ENCODE data around the gene ALDH1A2.
A peak's percentile ranks its signal among the peaks of the same experiment; 100 is the strongest.
"Not testable (repeated sequence)": the region's sequence is repeated elsewhere in the genome, so short reads cannot be mapped to it uniquely, and the experiment has no call there.

ALDH1A2 gene

DNA sequence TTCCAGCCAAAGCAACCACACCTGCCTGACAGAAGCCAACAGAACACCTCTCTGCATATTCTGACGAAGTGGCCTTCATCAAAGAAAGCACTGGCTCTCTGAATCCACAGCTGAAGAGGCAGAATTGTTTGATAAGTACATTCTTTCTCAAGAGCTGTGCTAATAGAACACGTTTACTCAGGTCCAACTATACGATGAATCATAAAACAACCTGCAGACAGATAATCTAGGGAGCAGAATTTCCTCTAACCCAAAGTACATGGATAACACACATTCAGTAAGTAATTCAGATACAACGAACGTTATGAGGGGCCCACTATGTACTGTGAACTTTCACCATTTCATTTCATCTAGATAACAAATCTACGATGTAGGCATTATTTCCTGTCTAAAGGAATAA, 25.4 kb downstream of the ALDH1A2 start:
- DNase-seq = no peak

DNA sequence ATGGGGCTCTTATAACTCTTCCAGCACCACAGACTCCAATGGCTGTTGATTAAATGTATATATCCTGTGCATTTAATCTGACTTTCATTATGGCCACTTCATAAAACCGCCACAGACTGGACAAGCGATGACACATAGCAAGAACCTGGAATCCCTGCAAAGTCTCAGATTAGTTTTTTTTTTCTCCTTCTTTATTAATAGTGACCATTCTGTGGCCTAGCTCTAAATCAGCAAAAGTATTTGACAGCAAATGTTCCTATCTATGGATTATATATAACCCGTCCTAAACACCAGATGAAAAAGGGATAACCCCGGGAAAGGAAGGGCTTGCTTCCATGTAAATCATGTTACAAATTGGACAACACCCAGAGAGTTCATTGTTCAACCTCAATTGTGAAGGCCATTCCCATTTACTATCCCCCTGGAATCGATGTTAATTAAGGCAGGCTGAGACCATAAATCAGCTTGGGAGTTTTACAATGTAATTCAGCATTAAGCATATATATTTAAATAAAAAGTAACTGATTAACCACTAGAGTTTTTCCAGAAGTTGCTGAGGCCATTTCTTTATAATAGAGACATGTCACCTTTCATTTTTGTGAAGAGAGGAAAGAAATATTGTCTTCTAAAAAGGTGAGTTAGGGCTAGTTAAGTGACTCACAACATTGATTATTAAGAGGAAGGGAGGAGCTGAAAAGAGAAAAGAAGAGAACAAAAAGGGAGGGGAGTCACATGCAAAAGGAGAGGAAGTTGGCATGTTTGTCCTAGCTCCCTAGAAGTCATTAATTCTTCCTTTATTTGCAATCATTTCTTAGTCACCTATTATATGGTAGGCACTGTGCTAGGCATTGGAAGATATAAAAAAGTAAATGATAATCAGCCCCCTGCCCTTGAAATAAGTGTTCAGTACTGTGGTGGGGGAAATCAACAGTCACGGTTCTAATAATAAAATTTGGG, 26.2 kb downstream of the ALDH1A2 start:
- no peak for DNase-seq

DNA sequence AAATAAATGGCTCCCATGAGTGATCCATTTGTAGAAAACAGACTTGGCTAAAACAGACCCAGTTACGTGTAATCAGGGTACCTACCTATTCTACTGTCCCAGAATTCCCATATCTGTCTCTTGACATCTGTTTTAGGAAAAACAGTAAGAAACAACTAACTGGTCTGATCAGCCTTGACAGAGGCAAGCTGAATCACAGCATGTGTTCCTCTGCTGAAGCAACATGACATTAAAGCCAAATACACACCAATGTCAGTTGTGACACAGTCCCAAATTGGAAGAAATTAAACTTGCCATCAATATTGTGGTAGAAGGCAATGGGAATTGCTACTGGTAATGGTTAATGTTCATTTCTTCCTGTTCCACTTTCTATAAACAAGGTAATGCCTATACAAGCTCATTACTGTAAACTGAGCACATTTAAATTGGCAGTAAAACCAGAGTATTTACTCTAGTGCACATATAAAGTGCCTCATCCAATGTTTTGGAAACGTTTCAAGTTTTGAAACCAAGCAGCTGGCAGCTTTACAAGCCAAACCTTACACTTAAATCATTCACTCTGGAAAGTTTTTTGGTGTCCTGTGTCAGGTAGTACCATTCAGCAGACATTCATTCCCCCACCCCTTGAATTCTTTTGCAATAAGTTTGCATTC, 27.0 kb downstream of the ALDH1A2 start:
- peak; percentile 31 to 60 for DNase-seq

DNA sequence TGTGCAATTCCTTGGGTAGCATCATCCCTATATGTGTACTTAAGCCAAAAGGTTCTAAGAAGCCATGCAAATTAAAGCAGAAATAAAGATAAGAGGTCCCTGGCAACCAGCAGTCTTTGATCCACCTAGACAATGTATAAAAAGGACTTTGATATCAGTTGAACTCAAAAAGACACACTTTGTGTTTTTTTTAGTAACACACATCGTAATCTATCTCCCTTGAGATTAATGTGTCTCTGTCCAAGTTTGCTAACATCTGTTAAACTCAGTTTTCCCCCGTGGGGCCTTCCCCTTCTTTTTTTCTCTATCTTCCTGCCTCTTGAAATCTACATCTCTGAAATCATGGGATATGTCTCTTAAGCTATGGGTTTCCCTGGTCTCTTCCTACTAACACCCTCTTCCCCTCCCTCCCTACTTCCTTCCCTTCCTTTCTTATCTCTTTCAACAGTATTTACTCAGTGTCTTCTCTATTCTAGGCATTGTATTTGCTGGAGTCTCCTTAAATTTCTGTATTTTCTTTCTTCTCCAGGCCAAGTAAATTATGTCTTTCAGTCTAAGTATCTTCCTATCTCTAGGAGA, 27.7 kb downstream of the ALDH1A2 start:
- no peak for DNase-seq

DNA sequence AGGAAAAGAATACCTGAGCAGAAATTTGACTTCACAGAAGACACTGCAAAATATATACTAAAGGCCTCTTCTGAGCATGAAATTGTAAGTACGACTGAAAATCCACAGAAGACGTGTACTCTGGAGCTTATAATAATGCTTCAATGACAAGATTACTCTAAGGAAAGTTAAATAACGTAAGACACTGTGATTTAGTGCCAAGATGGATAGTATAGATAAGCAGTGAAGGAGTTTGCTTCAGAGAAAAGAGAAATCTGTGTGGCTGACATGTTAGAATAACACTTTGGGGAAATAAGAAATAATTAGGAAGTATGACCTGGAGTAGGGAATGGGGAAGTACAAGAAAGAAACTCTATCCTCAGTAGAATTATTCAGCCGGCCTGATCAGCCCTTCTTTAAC, 28.9 kb downstream of the ALDH1A2 start:
- DNase-seq = no peak

DNA sequence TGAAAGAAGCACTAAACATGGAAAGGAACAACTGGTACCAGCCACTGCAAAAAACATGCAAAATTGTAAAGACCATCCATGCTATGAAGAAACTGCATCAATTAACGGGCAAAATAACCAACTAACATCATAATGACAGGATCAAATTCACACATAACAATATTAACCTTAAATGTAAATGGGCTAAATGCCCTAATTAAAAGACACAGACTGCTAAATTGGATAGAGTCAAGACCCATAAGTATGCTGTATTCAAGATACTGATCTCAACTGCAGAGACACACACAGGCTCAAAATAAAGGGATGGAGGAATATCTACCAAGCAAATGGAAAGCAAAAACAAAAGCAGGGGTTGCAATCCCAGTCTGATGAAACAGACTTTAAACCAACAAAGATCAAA, 37.1 kb downstream of the ALDH1A2 start:
- not testable (repeated sequence) for DNase-seq

DNA sequence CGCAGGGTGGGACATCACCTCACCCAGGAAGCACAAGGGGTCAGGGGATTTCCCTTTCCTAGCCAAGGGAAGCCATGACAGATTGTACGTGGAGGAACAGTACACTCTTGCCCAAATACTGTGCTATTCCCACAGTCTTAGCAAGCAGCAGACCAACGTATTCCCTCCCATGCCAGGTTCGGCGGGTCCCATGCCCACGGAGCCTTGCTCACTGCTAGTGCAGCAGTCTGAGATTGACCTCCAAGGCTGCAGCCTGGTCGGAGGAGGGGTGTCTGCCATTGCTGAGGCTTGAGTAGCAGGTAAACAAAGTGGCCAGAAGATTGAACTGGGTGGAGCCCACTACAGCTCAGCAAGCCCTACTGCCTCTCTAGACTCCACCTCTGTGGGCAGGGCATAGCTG, 39.0 kb downstream of the ALDH1A2 start:
- no peak for DNase-seq

DNA sequence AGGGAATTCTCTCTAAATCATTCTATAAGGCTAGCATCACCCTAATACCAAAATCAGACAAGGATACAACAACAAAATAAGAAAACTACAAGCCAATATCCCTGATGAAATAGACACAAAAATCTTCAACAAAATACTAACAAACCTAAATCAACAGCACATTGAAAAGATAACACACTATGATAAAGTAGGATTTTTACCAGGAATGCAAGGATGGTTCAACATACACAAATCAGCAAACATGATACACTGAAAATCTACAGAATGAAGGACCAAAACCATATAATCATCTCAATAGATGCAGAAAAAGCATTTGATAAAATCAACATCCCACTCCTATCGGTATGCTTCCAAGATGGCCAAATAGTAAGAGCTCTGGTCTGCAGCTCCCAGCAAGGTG, 39.5 kb downstream of the ALDH1A2 start:
- no peak for DNase-seq

DNA sequence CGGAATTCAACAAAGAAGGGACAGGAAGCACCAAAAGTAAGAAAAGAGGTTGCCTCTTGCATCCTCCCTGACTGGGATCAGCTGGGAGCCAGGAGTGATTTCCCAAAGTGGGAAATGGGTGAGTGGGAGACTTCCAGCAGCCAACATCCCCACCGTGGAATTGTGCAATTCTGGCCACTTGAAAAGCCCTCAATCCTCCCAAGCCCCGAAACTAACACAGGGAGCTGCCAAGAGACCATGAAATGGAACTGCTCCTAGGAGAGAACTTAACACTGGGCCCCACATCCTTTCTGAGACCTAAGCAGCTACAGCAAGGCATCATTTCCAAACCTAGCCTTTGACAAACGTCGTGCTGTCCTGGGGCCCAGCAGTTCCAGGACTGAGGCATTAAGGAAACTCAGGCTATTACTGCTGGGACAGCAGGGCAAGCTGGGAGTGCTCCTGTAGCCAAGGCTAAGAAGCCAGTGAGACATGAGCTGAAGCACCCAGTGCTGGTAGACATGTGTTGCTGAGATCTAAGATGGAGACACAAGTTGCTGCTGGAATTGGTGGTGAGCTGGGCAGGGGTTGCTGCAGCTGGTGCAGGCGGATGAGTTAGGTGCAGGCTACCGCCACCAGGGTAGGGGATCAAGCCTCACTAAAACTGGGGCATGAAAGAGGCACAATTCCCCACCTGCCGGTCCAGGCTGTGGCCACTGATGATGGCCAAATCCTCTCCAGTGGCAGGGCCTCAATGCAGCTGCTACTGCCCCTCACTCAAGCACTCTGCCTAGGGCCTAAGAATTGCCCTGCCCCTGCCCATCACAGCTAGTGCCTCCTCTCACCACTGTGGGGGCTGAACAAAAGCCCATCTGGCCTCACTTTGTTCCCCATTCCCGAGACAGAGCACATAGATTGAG, 43.9 kb downstream of the ALDH1A2 start:
- DNase-seq = no peak

DNA sequence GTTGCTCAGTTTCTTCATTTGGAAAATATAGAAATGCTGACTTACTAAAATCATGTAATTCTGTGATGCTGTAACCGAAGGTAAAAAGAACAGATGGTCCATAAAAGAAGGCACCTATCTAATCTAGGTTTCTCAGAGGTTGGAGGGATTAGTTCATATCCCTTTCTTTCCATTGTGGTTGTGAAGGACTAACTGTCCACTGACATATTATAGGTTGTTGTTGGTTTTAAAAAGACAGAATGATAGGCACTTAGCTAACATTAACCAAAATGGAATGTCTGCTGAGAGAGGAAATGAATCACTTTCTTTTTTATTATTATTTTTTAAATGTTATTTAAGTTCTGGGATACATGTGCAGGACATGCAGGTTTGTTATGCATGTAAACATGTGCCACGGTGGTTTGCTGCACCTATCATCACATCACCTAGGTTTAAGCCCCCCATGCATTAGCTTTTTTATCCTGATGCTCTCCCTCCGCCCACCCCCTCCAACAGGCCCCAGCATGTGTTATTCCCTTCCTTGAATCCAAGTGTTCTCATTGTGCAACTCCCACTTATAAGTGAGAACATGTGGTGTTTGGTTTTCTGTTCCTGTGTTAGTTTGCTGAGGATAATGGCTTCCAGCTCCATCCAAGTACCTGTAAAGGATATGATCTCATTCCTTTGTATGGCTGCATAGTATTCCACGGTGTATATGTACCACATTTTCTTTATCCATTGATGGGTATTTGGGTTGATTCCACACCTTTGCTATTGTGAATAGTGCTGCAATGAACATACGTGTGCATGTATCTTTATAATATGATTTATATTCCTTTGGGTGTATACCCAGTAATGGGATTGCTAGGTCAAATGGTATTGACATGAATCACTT, 45.8 kb downstream of the ALDH1A2 start:
- DNase-seq = peak; percentile 23 to 53

DNA sequence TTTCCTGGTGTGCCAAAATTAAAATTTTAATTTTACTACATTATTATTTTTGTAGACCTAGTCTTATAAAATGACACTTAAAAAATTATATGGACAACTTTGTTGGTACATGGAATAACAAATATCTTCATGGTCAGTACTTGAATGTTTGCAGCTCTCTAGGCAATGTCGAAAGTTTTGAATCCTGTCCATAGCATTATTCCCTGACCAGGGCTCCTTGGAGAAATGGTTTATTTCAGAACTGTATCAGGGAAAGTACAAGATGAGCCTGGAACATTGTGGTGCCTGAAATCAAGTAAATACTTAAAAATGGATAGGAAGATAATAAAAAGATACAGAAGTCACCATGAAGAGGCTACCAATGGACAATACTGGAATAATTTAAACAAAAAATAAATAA, 47.6 kb downstream of the ALDH1A2 start:
- no peak for DNase-seq

DNA sequence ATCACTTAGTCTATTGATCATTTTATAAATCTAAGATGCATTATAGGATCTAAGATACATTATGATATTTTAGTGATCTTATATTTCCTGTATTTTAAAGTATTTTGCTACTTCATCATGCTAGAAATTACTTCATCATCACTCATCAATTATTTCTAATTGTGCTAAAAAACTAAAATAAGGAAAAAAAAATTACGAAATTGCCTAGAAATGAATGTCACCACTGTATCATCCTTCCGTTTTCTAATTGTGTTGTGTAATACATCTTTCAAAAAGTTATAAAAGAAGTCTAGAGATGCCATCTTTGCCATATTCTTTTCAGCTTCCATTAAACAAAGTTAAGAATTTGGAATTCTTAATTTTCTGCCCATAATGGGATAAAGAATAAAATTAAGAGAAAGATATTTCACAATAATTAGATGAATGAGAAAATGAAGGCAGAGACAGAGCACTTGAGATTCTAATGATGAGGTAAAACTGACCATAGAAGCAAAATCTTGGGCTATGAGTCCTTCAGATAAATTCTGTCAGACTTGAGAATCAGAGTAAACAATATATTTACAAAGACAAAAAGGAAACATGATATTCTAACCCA, 48.8 kb downstream of the ALDH1A2 start:
- DNase-seq = no peak

DNA sequence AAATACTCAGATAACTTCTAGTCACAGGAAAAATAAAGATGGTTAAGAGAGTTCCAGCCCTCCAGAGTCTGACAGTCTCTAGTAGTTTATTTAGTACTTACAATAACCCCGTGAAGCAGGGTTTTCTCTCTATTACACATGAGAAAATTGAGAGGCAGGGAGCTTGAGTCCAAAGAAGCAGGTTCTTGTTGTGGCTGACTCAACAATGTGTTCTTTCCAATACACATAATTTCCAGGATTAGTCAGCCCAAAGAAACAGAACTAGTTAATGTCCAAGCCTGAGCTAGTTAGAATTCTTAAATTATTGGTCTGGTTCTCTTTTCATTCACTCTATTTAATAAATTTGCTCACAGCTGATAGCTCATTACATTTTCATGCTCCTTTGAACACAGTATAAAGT, 49.9 kb downstream of the ALDH1A2 start:
- DNase-seq = no peak

DNA sequence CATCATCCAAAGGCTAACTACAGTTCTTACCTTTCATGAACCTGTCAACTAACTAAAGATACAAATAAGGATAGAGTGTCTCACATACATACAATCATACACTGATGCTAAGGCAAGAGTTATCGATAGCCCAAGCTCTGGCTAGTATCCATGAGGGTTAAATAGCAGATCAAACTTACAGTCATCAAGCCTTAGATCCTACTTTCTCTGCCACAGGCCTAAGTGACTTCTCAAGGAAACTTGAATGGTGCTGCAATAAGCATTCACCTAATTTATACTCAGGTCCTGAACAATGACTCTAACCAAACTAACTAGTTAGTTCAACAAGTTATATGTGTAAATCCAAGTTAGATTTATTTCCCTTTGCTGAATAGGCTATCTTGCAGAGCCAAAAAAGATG, 51.0 kb downstream of the ALDH1A2 start:
- DNase-seq = no peak

DNA sequence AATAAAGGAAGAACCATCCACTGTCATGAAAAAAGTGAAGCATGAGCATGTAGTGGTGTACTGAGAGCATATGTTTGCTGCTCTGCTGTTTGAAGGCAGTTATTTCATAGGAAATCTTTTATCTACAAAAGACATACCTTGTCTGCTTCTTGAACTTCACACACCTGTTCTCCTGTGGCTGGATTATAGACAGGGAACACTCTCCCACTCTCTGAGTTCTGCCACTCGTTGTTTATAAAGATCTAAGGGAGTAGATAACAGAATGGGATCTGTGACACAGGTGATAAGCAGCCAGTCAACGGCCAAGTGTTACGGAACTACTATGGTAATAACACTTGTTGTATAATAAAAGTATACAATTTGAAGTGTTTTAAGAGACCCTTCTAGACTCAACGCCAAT, 51.5 kb downstream of the ALDH1A2 start:
- no peak for DNase-seq

DNA sequence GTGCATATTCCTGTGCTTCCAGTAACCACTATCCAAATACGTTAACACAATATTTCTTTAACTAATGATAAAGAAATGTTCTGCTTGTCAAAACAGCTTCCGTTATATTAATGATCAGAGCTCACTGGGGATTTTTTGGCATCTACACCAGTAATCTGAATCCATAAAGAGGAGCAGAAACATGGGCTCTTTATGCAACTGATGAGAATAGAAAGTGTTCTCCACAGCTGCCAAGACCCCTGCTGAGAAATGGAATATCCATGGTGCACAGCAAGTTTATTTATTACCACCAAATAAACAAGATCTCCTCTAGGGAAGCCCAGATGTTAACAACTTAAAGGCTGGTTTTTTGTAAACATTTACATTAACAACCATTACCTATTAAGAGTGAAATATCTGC, 54.5 kb downstream of the ALDH1A2 start:
- DNase-seq = no peak

DNA sequence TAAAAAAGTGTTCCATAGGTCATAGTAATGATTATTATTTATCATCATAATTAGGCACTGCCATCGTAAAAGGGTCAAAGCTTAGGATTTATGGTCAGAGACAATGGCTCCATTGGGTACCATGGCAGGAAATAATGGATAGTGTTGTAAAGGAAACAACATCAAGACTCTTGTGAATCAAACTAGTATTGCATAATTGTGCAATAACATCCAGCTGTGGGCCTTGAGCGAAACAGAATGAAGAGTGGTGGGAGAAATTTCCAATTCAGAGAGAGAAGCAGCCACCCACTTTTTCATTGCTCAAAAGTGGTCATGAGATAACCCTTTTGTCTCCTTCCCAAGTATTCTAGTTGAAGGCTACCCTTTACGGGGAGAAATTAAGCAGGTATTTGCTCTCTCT, 61.7 kb downstream of the ALDH1A2 start:
- DNase-seq = no peak

DNA sequence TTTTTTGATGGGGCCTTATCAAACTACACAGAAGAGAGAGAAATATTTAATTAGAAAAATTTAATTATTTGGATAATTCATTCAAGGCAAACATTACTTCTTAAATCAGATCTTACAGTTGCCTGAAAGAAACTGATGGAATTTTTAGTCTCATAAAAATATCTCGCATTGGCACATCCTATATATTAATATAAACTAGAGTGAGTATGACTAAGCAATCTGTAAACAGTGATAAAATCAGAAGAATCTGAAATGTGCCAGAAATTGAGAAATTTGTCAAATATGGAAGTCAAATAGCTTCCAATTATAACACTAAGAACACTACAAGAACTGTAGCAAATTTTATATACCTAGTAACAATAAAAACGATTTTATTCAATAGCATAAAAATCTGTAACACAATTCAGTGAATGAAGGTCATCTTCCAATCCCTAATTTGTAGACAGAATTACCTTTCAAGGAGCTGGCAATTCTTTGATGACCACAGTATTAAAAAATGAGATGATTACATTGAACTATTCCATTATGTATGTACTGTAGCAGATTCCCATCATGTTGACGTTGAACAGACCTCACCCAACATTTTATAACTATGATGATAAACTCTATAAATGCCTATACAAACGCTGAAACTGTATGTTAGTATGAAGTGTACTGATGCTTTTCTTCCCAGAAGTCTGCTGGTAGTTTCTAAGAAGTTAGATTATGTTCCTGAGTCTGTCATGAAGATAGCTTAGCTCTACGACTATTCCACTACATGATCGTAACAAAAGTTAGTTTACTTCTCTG, 63.0 kb downstream of the ALDH1A2 start:
- no peak for DNase-seq

DNA sequence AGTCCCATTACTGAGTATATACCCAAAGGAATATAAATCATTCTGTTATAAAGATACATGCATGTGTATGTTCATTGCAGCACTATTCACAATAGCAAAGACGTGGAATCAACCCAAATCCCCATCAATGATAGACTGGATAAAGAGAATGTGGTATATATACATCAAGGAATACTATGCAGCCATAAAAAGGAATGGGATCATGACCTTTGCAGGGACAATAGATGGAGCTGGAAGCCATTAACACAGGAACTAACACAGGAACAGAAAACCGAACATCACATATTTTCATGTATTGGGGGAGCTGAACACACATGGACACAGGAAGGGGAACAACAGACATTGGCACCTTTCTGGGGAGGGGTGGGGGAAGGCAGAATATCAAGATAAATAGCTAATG, 65.8 kb downstream of the ALDH1A2 start:
- DNase-seq = not testable (repeated sequence)

DNA sequence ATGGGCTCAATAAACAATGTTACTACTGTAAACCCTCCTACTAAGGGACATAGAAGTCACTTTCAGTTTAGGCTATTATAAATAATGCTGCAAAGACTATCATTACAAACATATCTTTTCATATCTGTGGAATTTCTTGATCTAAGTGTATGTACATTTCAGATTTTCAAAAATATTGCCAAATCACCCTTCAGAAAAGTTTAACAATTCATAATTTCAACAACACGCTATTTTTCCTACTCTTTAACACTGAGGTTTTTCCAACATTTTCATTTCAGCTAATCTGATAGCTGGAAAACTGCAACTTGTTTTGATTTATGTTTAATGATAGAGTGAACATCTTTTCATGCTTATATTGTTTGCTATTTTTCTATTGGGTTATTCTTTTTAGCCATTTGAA, 69.0 kb downstream of the ALDH1A2 start:
- no peak for DNase-seq

All from NCI-H524 (cell line).